Calu3 (cell line): ENCODE results near the gene AFF2. TPM values are rescaled to one million over a fixed set of nuclear protein-coding genes. Genes with fewer than 3 reads are reported as not detected.

Source experiments
- BruUV-seq: library from RNA; stranded (reverse); fragments of 400-500 nt; replicated peaks from 2 replicates; lab custom pipeline; 2021; lab: Mats Ljungman, UMichigan
- CTCF ChIA-PET: fragments of 300-600 bp; sonication (Branson Sonifier 250); formaldehyde crosslinking; loops from one replicate; lab custom pipeline; 2022; ENCODE audit warnings: antibody characterized with exemption; lab: Charles Lee
- DNase-seq: peaks from one replicate; pipeline ENCODE4 v3.0.0; 2022
- H3K27ac Mint-ChIP-seq: one replicate; pipeline ENCODE4 v1.8.0; 2022; ENCODE audit warnings: mixed read lengths; ENCODE audit not compliant: unreplicated experiment
- H3K27me3 Mint-ChIP-seq: one replicate; pipeline ENCODE4 v1.8.0; 2022; ENCODE audit warnings: mixed read lengths; ENCODE audit not compliant: unreplicated experiment
- H3K36me3 Mint-ChIP-seq: one replicate; pipeline ENCODE4 v1.8.0; 2022; ENCODE audit warnings: mild to moderate bottlenecking, moderate library complexity, mixed read lengths; ENCODE audit not compliant: insufficient read depth, unreplicated experiment
- H3K4me1 Mint-ChIP-seq: one replicate; pipeline ENCODE4 v1.8.0; 2022; ENCODE audit warnings: mild to moderate bottlenecking, low read depth, mixed read lengths; ENCODE audit not compliant: unreplicated experiment
- H3K4me3 Mint-ChIP-seq: one replicate; pipeline ENCODE4 v1.8.0; 2022; ENCODE audit warnings: mild to moderate bottlenecking, low read depth, moderate library complexity, mixed read lengths; ENCODE audit not compliant: unreplicated experiment
- H3K9me3 Mint-ChIP-seq: one replicate; pipeline ENCODE4 v1.8.0; 2022; ENCODE audit warnings: low read depth, mixed read lengths; ENCODE audit not compliant: unreplicated experiment
- intact Hi-C: fragments of 100-400 bp; cut with micrococcal nuclease; formaldehyde crosslinking; loops from one replicate; pipeline ENCODE4 v1.10.0; 2022; ENCODE audit not compliant: unreplicated experiment
- total RNA-seq: library from RNA; stranded (reverse); gene quantifications from 2 replicates; pipeline ENCODE4 v1.2.3, GENCODE V29; 2022
- TF ChIP-seq, protein P1 (sequence below): fragments of 200-600 bp; IDR thresholded peaks from one replicate; pipeline ENCODE4 v1.8.0; 2022; ENCODE audit warnings: antibody characterized with exemption; ENCODE audit not compliant: unreplicated experiment

AFF2 gene
- total RNA-seq, 1 experiment from 2014 or later: 0.17 TPM

DNA sequence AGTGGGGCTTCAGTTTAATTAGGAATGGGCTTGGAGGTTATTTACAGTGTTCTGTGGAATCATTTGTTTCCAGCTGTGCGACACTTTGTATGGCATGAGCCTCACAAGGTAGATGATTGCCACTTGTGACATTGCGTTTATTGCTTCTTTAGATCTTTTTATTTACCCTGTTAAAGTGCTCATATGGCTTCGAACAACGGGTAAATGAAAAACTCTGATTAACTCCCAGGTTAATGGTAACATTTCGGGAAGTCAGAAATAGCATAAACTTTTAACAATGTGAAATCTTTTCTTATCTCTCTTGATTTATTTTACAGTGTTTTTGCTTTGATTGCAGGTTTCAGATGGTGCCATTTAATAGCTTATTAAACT is 510.4 kb downstream of the AFF2 start:
- CTCF ChIA-PET: no interaction called here
- no TSS peak for BruUV-seq
- peaks cover 4% of the 10 kb centered on the region for H3K9me3 Mint-ChIP-seq
- H3K4me1 Mint-ChIP-seq: no peaks in the 10 kb centered on the region
- no peak overlapping the region for H3K4me3 Mint-ChIP-seq
- no peaks in the 10 kb centered on the region for H3K36me3 Mint-ChIP-seq
- no peak for DNase-seq
- intact Hi-C loops: no loop called here
- no peak overlapping the region for H3K27ac Mint-ChIP-seq
- H3K27me3 Mint-ChIP-seq: no peaks in the 10 kb centered on the region
- TF ChIP-seq, protein P1, sequence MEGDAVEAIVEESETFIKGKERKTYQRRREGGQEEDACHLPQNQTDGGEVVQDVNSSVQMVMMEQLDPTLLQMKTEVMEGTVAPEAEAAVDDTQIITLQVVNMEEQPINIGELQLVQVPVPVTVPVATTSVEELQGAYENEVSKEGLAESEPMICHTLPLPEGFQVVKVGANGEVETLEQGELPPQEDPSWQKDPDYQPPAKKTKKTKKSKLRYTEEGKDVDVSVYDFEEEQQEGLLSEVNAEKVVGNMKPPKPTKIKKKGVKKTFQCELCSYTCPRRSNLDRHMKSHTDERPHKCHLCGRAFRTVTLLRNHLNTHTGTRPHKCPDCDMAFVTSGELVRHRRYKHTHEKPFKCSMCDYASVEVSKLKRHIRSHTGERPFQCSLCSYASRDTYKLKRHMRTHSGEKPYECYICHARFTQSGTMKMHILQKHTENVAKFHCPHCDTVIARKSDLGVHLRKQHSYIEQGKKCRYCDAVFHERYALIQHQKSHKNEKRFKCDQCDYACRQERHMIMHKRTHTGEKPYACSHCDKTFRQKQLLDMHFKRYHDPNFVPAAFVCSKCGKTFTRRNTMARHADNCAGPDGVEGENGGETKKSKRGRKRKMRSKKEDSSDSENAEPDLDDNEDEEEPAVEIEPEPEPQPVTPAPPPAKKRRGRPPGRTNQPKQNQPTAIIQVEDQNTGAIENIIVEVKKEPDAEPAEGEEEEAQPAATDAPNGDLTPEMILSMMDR: no peak

DNA sequence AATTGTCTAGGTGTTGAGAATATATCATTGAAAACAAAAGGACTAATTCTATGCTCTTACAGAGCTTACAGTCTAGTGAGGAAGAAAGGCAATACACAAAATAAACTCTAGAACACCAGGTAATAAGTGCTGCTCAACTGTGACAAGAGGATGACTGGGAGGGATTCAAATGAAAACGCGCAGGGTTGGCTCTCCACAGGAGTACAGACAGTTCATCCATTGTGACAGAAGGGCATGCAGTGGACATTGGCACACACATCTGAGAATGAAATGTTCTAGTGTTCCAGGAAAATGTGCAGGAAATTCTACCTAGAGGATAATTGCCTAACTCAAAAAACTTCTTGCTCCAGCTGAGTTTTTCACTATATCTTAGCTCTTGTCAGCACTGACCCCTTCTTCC is 512.7 kb downstream of the AFF2 start:
- no peaks in the 10 kb centered on the region for H3K36me3 Mint-ChIP-seq
- H3K4me3 Mint-ChIP-seq: no peak overlapping the region
- peaks cover 4% of the 10 kb centered on the region for H3K9me3 Mint-ChIP-seq
- H3K27me3 Mint-ChIP-seq: no peaks in the 10 kb centered on the region
- no peaks in the 10 kb centered on the region for H3K4me1 Mint-ChIP-seq
- CTCF ChIA-PET: no interaction called here
- no peak for DNase-seq
- BruUV-seq: no TSS peak
- TF ChIP-seq, protein P1: no peak
- intact Hi-C loops: no loop called here
- no peak overlapping the region for H3K27ac Mint-ChIP-seq

DNA sequence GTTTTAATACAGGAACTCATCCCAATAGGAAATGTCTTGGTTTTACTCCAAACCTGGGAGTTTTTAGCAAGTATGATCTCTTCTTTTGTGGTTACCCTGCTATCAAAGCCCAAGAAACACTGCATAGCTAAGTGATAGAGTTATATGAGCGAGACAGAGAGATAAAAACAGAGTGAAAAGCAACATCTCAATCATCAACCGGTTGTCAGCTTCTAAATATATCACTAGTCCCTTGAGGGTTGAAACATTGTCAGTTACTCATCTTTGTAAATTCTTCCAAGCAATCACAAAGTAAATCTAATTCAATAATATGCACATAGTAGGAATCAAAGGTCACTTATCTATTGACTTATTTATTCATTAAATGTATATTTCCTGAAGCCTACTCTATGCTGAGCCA is 520.7 kb downstream of the AFF2 start:
- TF ChIP-seq, protein P1: no peak
- no peaks in the 10 kb centered on the region for H3K27me3 Mint-ChIP-seq
- H3K4me1 Mint-ChIP-seq: no peaks in the 10 kb centered on the region
- no TSS peak for BruUV-seq
- H3K4me3 Mint-ChIP-seq: no peak overlapping the region
- no peak overlapping the region for H3K27ac Mint-ChIP-seq
- no peak for DNase-seq
- H3K36me3 Mint-ChIP-seq: no peaks in the 10 kb centered on the region
- CTCF ChIA-PET: no interaction called here
- intact Hi-C loops: no loop called here
- H3K9me3 Mint-ChIP-seq: no peaks in the 10 kb centered on the region

DNA sequence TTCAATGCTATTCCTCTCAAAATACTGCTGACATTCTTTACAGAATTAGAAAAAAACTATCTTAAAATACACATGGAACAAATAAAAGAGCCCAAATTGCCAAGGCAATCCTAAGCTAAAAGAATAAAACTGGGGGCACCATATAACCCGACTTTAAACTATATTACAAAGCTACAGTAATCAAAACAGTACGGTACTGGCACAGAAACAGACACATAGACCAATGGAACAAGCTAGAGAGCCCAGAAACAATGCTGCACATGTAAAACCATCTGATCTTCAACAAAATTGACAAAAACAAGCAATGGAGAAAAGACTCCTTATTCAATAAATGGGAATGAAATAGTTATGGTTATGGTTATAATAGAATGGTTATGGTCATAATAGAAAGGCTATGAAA is 522.1 kb downstream of the AFF2 start:
- TF ChIP-seq, protein P1: no peak
- CTCF ChIA-PET: no interaction called here
- H3K4me3 Mint-ChIP-seq: no peak overlapping the region
- no peaks in the 10 kb centered on the region for H3K36me3 Mint-ChIP-seq
- BruUV-seq: no TSS peak
- no peaks in the 10 kb centered on the region for H3K27me3 Mint-ChIP-seq
- intact Hi-C loops: no loop called here
- H3K27ac Mint-ChIP-seq: no peak overlapping the region
- no peak for DNase-seq
- H3K9me3 Mint-ChIP-seq: no peaks in the 10 kb centered on the region
- no peaks in the 10 kb centered on the region for H3K4me1 Mint-ChIP-seq
